Left kidney (tissue), 2 donors: ENCODE data around the gene PERCC1. TPM values are rescaled to one million over a fixed set of nuclear protein-coding genes. Genes with fewer than 3 reads are reported as not detected.
"Not testable (repeated sequence)": the region's sequence is repeated elsewhere in the genome, so short reads cannot be mapped to it uniquely, and the experiment has no call there.

Experiments
- DNase-seq: peaks from one replicate; pipeline ENCODE4 v3.0.0-alpha.2; 2013
- polyA plus RNA-seq: library from polyadenylated mRNA; unstranded; fragments of 120-200 nt; gene quantifications from one replicate; pipeline ENCODE4 v1.2.1, GENCODE V29; 2013; ENCODE audit not compliant: insufficient read length

The PERCC1 gene
- polyA plus RNA-seq, 1 donor: 0.20 TPM

- DNase-seq: no peak
These were observed 38.9 kb downstream of the PERCC1 start for GRCh38 chr16:1469693-1470201.

DNA sequence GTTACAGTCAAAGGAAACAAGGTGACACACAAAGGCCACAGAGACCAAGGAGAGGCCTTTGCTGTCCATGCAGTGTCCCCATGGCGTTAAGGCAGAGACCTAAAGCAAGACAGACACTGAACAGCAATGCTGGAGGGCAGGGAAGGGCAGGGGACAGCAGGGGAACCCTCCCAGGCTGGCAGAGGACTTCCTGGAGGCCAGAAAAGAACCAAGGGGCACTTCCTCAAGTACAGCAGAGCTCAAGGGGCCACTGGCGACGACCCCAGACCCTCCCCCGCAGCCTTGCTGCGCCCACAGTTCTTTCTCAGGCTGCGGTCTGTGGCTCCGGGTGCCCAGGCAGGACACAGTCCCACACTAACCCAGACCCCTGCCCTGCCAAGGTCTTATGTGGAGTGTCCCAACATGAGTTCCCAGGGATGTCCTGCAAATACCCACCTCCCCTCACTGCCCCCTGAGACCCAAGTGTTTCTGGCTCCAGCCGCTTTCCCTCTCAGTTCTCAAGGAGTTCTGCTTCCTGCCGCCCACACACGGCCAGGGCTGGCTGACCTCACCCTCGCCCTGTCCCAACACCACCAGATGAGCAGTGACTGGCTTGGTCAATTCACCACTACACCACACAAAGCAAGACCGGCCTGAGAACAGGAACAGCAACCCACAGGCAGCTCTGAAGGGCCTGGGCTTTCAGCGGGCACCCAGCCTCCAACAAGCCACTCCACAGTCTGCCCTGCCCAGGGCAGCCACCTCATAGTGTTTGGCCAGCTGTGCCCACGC, 39.8 kb downstream of the PERCC1 start:
- DNase-seq: no peak

GRCh38 chr16:1471569-1472194, 40.8 kb downstream of the PERCC1 start:
- no peak for DNase-seq

GRCh38 chr16:1472974-1473373, 42.1 kb downstream of the PERCC1 start:
- no peak for DNase-seq

GRCh38 chr16:1474082-1474795, 43.4 kb downstream of the PERCC1 start:
- no peak for DNase-seq

DNA sequence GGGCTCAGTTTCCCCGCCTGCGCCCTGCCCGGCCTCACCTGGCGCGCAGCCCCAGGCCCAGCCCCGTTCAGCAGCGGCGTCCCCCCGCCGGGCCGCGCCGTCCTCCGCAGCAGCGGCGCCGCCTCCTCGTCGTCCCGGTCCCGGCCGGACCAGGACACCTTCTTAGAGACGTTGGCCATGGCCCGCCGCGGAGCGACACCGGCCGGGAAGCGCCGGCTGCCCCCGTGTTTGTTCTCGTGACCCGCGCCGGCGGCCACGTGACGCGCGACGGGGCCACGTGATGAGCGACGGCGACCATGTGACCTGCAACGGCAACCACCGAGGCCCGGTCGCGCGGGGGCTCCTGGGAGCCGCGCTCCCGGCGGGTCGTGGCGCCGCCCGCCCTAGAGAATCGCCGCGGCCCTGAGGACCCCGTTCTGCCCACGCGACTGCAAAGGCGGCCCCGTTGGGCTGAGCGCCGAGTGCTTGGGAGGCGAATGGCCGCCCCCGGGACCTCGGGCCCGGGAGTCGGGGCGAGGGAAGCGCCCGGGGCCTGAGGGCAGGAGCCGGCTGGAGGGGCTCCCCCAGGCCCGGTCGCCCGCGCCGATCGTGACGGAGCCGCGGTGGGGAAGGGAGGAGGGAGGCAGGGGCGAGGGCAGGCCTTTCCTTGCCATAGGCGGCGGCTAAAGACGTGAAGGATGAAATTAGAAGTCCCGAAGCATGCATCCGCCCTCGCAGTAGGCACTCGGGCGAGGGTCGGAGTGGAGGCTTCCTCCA, 44.1 kb downstream of the PERCC1 start, which contains the start of gene CLCN7:
CLCN7 (minus strand) TSS at position 233 of the 756 bp plus-strand sequence; CDS start at position 179, 54 bp downstream.
- DNase-seq: peak; percentile 83

GRCh38 chr16:1475552-1476114, 44.8 kb downstream of the PERCC1 start:
- DNase-seq: no peak

DNA sequence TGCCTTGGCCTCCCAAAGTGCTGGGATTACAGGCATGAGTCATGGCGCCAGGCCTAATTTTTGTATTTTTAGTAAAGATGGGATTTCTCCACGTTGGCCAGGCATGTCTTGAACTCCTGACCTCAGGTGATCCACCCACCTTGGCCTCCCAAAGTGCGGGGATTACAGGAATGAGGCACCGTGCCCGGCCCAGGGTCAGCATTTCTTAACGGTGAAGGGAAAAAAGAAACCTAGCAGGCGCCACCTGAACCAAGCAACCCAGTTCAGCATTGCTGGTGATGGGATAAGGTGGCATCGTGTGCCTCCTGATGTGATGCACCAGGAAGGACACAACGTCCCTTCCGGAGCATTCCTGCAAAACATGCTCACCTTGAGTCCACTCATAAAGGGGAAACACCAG, 46.2 kb downstream of the PERCC1 start:
- DNase-seq: no peak

DNA sequence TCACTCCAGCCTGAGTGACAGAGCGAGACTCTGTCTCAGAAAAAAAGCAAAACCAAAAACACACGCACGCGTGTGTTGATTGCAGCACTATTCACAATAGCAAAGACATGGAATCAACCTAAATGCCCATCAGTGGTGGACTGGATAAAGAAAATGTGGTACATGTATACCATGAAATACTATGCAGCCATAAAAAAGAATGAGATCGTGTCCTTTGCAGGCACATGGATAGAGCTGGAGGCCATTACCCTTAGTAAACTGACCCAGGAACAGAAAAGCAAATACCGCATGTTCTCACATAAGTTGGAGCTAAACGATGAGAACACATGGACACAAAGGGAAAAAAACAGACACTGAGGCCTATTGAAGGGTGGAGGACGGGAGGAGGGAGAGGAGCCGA, 48.1 kb downstream of the PERCC1 start:
- DNase-seq: not testable (repeated sequence)

DNA sequence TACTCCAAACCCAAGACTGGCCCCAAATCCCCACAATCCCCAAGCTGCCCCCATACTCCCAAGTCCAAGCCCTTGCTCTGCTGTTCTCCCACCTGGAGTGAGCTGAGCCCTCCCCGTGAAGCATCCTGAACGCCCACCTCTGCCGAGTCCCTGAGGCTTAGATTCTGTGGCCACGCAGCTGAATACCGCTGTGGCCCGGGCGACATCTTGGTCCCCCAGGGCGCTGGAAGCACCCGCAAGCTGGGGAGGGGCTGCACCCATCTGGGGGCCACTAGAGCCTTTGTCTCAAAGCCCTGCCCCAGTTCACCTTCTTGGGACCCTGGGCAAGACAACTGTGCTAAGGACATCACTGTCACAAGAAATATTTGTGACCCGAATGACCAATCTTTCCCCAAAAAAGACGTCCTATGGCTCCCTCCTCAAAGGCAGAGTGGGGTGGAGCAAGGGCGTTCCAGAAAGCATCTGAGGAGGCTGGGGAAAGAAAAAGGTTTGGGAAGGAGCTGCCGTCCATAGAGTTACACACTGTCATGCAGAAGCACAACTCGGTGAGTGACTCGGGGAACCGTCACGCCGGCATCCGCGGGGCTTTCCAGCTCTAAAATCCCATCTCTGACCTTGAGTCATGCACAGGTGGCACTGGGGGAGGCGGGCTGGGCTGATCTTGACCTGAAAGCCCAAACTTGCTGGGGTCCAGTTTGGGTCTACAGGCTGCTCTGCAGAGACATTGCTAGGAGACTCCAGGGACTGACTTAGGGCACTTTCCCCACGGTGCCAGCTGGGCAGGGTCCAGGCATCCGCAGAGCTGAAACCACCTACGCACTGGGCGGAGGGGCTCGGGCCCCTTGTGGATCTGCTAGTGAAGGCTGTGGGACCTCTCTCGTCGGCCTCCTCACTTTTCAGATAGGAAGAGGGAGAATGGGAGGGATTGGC, 51.3 kb downstream of the PERCC1 start:
- DNase-seq: no peak

Other genes starting within 250 kb of the PERCC1 start
- gene TPSG1, start 205.8 kb upstream of the PERCC1 start, polyA plus RNA-seq: 0.85 TPM
- 0.18 TPM for gene TPSB2, start 200.9 kb upstream of the PERCC1 start, polyA plus RNA-seq
- gene TPSAB1, start 190.4 kb upstream of the PERCC1 start, polyA plus RNA-seq: not detected
- gene TPSD1, start 175.0 kb upstream of the PERCC1 start, polyA plus RNA-seq: not detected
- 162 TPM for gene UBE2I, start 121.4 kb upstream of the PERCC1 start, polyA plus RNA-seq
- 4.6 TPM for gene BAIAP3, start 97.4 kb upstream of the PERCC1 start, polyA plus RNA-seq
- 32.6 TPM for gene TSR3, start 79.2 kb upstream of the PERCC1 start, polyA plus RNA-seq
- 55.3 TPM for gene GNPTG, start 79.1 kb upstream of the PERCC1 start, polyA plus RNA-seq
- 19.8 TPM for gene UNKL, start 16.4 kb upstream of the PERCC1 start, polyA plus RNA-seq
- 10.7 TPM for gene UQCC4, start 10.3 kb upstream of the PERCC1 start, polyA plus RNA-seq
- 2.6 TPM for gene CCDC154, start 13.5 kb downstream of the PERCC1 start, polyA plus RNA-seq
- 48.5 TPM for gene CLCN7, start 44.0 kb downstream of the PERCC1 start, polyA plus RNA-seq
- gene PTX4, start 57.9 kb downstream of the PERCC1 start, polyA plus RNA-seq: not detected
- 28.8 TPM for gene TELO2, start 62.3 kb downstream of the PERCC1 start, polyA plus RNA-seq
- gene TMEM204, start 102.6 kb downstream of the PERCC1 start, polyA plus RNA-seq: 15.7 TPM
- 43.9 TPM for gene IFT140, start 181.0 kb downstream of the PERCC1 start, polyA plus RNA-seq
- gene CRAMP1, start 181.3 kb downstream of the PERCC1 start, polyA plus RNA-seq: 27.3 TPM
- 82.0 TPM for gene JPT2, start 247.2 kb downstream of the PERCC1 start, polyA plus RNA-seq